ENCODE data around the gene ATXN8OS. TPM values are rescaled to one million over a fixed set of nuclear protein-coding genes. Genes with fewer than 3 reads are reported as not detected.
"Not testable (repeated sequence)": the region's sequence is repeated elsewhere in the genome, so short reads cannot be mapped to it uniquely, and the experiment has no call there.

ATXN8OS gene
- total RNA-seq, 3 donors from 2014 or later, result not detected

DNA sequence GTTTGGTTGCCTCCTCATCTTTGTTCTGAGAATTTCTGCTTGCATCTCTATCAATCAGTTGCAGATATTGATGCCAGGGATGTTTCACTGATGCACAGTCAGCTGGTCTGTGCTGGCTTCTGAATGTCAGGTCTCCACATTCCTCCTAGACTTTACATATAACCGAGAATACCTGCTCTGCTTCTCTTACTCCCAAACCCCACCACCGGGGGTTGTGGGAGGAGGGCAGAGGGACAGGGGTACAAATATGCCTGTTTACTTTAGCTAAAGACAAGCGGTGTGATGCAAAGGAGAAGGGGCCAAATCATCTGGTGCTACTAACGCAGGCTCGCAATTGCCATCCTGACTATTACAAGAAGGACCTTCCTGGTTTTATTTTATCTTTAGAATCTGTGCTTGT, 18.1 kb downstream of the ATXN8OS start:
- DNase-seq (ENCODE audit: low spot score in 2 of 2), result no peak
- intact Hi-C loops (cut with DNase I; ENCODE audit: low total_unique reads), result no loop called here
- H3K4me1 ChIP-seq, result no peaks in the 10 kb centered on the region
- no peaks in the 10 kb centered on the region for H3K27me3 ChIP-seq
- TF ChIP-seq POLR2A (IDR thresholded peaks at IDR 0.05) (no peak), POLR2AphosphoS5 (IDR thresholded peaks at IDR 0.05) (no peak)
- TF ChIP-seq, protein P1, sequence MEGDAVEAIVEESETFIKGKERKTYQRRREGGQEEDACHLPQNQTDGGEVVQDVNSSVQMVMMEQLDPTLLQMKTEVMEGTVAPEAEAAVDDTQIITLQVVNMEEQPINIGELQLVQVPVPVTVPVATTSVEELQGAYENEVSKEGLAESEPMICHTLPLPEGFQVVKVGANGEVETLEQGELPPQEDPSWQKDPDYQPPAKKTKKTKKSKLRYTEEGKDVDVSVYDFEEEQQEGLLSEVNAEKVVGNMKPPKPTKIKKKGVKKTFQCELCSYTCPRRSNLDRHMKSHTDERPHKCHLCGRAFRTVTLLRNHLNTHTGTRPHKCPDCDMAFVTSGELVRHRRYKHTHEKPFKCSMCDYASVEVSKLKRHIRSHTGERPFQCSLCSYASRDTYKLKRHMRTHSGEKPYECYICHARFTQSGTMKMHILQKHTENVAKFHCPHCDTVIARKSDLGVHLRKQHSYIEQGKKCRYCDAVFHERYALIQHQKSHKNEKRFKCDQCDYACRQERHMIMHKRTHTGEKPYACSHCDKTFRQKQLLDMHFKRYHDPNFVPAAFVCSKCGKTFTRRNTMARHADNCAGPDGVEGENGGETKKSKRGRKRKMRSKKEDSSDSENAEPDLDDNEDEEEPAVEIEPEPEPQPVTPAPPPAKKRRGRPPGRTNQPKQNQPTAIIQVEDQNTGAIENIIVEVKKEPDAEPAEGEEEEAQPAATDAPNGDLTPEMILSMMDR (IDR thresholded peaks at IDR 0.05), result no peak
- no peaks in the 10 kb centered on the region for H3K9me3 ChIP-seq
- H3K27ac ChIP-seq, result no peak overlapping the region
- no peak overlapping the region for H3K4me3 ChIP-seq
- H3K36me3 ChIP-seq, result no peaks in the 10 kb centered on the region

GRCh38 chr13:70128098-70128497, 20.5 kb downstream of the ATXN8OS start:
- no peaks in the 10 kb centered on the region for H3K27me3 ChIP-seq
- H3K27ac ChIP-seq, result no peak overlapping the region
- no peak overlapping the region for H3K4me3 ChIP-seq
- no peaks in the 10 kb centered on the region for H3K4me1 ChIP-seq
- intact Hi-C loops (cut with DNase I; ENCODE audit: low total_unique reads), result no loop called here
- H3K36me3 ChIP-seq, result no peaks in the 10 kb centered on the region
- no peak for DNase-seq (ENCODE audit: low spot score in 2 of 2)
- TF ChIP-seq POLR2A (IDR thresholded peaks at IDR 0.05) (no peak), POLR2AphosphoS5 (IDR thresholded peaks at IDR 0.05) (no peak)
- TF ChIP-seq, protein P1 (IDR thresholded peaks at IDR 0.05), result no peak
- H3K9me3 ChIP-seq, result no peaks in the 10 kb centered on the region

GRCh38 chr13:70142658-70143057, 35.0 kb downstream of the ATXN8OS start:
- H3K27ac ChIP-seq; H3K4me3 ChIP-seq; H3K27me3 ChIP-seq; H3K9me3 ChIP-seq; H3K36me3 ChIP-seq; intact Hi-C loops (cut with DNase I; ENCODE audit: low total_unique reads); H3K4me1 ChIP-seq; DNase-seq (ENCODE audit: low spot score in 2 of 2): not testable (repeated sequence)

GRCh38 chr13:70162141-70162540, 54.5 kb downstream of the ATXN8OS start:
- Histone ChIP-seq H3K36me3 (no peaks in the 10 kb centered on the region), H3K9me3 (no peaks in the 10 kb centered on the region), H3K27me3 (no peaks in the 10 kb centered on the region), H3K4me3 (no peak overlapping the region), H3K4me1 (no peaks in the 10 kb centered on the region), H3K27ac (no peak overlapping the region)
- intact Hi-C loops (cut with DNase I; ENCODE audit: low total_unique reads), result no loop called here
- no peak for DNase-seq (ENCODE audit: low spot score in 2 of 2)
- TF ChIP-seq POLR2A (IDR thresholded peaks at IDR 0.05), result no peak
- no peak for TF ChIP-seq POLR2AphosphoS5 (IDR thresholded peaks at IDR 0.05)
- TF ChIP-seq, protein P1 (IDR thresholded peaks at IDR 0.05), result no peak

DNA sequence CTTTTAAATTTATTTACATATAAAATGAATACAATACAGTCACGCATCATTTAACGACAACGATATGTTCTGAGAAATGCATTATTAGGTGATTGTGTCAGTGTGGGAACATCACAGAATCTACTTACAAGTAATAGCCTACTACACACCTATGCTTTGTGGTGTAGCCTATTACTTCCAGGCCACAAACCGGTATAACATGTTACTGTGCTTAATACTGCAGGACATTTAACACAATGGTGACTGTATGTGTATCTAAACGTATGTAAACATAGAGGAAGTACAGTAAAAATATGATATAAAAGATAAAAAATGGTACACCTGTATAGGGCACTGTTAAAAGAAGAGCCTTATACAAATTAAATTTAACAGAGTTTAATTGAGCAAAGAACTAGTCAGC, 63.1 kb downstream of the ATXN8OS start:
- Histone ChIP-seq H3K27ac (no peak overlapping the region), H3K36me3 (no peaks in the 10 kb centered on the region), H3K9me3 (no peaks in the 10 kb centered on the region), H3K27me3 (no peaks in the 10 kb centered on the region), H3K4me1 (no peaks in the 10 kb centered on the region), H3K4me3 (no peak overlapping the region)
- no peak for TF ChIP-seq POLR2A (IDR thresholded peaks at IDR 0.05)
- no peak for TF ChIP-seq POLR2AphosphoS5 (IDR thresholded peaks at IDR 0.05)
- no peak for DNase-seq (ENCODE audit: low spot score in 2 of 2)
- intact Hi-C loops (cut with DNase I; ENCODE audit: low total_unique reads), result no loop called here

GRCh38 chr13:70171151-70171550, 63.5 kb downstream of the ATXN8OS start:
- H3K27me3 ChIP-seq, result no peaks in the 10 kb centered on the region
- no peaks in the 10 kb centered on the region for H3K4me1 ChIP-seq
- TF ChIP-seq, protein P1 (IDR thresholded peaks at IDR 0.05), result no peak
- no peak for TF ChIP-seq POLR2A (IDR thresholded peaks at IDR 0.05)
- no peak for TF ChIP-seq POLR2AphosphoS5 (IDR thresholded peaks at IDR 0.05)
- H3K9me3 ChIP-seq, result no peaks in the 10 kb centered on the region
- no peak overlapping the region for H3K27ac ChIP-seq
- intact Hi-C loops (cut with DNase I; ENCODE audit: low total_unique reads), result no loop called here
- H3K36me3 ChIP-seq, result no peaks in the 10 kb centered on the region
- no peak overlapping the region for H3K4me3 ChIP-seq
- DNase-seq (ENCODE audit: low spot score in 2 of 2), result no peak

Measured in breast epithelium (tissue), 4 donors.